T-helper 1 cell treated with Interleukin-12 subunit alpha and Interleukin-12 subunit beta and Interleukin-4 antibody, amounts not matched to agents 30 μg/mL and 1 μg/mL, for 36 hours (primary cell): ENCODE data around the gene ADARB2.

Source experiments
- H3K27ac Mint-ChIP-seq: one replicate; pipeline ENCODE4 v1.8.0; 2021; ENCODE audit warnings: mild to moderate bottlenecking, mixed read lengths
- H3K27me3 Mint-ChIP-seq: one replicate; pipeline ENCODE4 v1.8.0; 2021; ENCODE audit warnings: low read depth, mixed read lengths
- H3K36me3 Mint-ChIP-seq: one replicate; pipeline ENCODE4 v1.8.0; 2021; ENCODE audit warnings: low read depth, mixed read lengths
- H3K4me1 Mint-ChIP-seq: one replicate; pipeline ENCODE4 v1.8.0; 2021; ENCODE audit warnings: low read depth, mixed read lengths
- H3K4me3 Mint-ChIP-seq: one replicate; pipeline ENCODE4 v1.8.0; 2021; ENCODE audit warnings: mild to moderate bottlenecking, moderate library complexity, mixed read lengths
- H3K9me3 Mint-ChIP-seq: one replicate; pipeline ENCODE4 v1.8.0; 2021; ENCODE audit warnings: mixed read lengths

The ADARB2 gene

DNA sequence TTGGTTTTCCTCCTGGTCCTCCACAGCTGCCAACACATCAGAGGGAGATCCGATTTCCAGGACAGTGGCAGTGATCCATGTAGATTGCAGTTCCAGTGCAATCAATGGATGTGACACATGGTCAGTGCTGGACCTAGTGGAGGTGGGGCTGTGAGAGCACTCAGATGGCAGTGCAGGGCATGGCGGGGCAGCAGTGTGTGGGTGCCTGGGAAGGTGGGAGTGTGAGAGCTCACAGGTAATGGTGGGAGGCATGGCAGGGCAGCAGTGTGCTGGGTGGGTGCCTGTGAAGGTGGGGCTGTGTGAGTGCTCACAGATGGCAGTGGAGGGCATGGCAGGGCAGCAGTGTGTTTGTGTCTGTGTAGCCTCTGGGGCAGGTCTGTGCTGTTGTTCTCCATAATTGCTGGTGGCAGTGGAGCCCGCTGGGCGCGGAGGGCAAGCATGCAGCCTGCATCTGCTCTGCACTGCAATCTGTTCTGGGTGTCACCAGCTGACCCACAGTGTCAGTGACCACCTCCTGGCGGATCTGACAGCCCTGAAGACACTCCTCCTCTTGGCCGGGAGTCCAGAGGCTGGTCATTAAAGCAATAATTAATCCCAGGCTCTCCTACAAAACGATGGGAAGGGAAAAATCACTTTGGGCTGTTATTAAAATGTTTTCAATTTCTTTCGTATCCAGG is 8.6 kb upstream of the ADARB2 start:
- Mint-ChIP-seq H3K9me3 (peaks cover 17% of the 10 kb centered on the region), H3K27me3 (peaks cover 9% of the 10 kb centered on the region), H3K4me3 (no peak overlapping the region), H3K27ac (no peak overlapping the region), H3K4me1 (no peaks in the 10 kb centered on the region), H3K36me3 (no peaks in the 10 kb centered on the region)

DNA sequence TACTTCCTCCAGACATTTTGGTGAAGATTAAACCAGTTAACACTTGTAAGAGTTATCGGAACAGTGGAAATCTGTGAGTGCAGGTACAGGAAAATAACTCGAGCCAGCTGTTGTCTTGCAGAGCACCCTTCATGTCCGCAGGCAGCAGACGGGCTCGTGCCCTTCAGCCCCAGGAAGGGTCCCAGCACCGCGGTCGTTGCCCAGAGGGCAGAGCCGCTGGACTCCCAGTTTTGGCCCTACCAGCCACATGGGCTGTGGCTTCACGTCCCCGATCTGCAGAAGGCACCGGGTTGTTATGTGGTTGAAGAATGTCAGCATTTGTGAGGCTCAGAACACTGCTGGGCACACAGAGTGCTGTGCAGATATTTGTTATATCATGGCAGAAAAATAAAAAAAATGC is 7.2 kb upstream of the ADARB2 start:
- no peak overlapping the region for H3K4me3 Mint-ChIP-seq
- H3K9me3 Mint-ChIP-seq = peaks cover 10% of the 10 kb centered on the region
- H3K36me3 Mint-ChIP-seq = no peaks in the 10 kb centered on the region
- no peaks in the 10 kb centered on the region for H3K4me1 Mint-ChIP-seq
- peaks cover 20% of the 10 kb centered on the region for H3K27me3 Mint-ChIP-seq
- no peak overlapping the region for H3K27ac Mint-ChIP-seq

DNA sequence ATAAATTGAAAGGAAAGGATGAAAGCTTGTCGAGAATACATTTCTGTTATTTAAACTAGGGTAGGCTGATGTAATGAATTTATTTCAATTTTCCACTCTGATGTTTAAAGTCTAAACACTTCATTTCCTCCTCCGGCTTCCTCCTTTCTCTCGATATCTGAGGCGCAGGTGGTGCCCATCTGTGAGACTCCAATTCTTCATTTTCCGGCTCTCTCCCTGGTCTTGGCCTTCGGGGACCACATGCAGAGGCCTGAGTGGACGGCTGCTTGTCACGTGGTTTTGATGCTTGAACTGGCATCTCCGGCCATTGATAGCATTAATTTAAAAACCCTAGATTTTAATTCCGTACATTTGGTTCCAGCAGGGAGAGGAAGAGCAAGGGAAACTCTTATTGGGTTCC is 5.8 kb upstream of the ADARB2 start:
- Mint-ChIP-seq H3K4me3 (no peak overlapping the region), H3K9me3 (no peaks in the 10 kb centered on the region), H3K27me3 (peaks cover 34% of the 10 kb centered on the region), H3K27ac (no peak overlapping the region), H3K36me3 (no peaks in the 10 kb centered on the region), H3K4me1 (no peaks in the 10 kb centered on the region)

DNA sequence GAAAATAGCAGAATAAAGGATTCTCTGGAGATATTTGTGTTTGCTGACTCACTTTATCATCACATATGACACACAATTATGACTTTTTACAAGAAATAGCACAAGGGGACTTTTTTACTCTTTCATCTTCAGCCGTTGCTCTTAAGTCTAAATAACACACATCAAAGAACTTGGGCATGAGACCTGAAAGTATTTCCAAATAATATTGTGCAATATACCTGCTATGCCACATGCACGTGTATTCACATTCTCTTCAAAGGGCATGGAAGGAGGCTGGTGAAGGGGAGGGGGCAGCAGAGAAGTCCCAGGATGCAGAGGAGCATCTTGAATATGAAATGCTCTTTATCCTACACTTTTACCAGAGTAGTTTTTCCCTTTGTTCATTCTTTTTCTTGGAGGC is 4.1 kb upstream of the ADARB2 start:
- Mint-ChIP-seq H3K4me3 (no peak overlapping the region), H3K36me3 (no peaks in the 10 kb centered on the region), H3K4me1 (peaks cover 5% of the 10 kb centered on the region), H3K27ac (no peak overlapping the region), H3K27me3 (peaks cover 49% of the 10 kb centered on the region), H3K9me3 (no peaks in the 10 kb centered on the region)

DNA sequence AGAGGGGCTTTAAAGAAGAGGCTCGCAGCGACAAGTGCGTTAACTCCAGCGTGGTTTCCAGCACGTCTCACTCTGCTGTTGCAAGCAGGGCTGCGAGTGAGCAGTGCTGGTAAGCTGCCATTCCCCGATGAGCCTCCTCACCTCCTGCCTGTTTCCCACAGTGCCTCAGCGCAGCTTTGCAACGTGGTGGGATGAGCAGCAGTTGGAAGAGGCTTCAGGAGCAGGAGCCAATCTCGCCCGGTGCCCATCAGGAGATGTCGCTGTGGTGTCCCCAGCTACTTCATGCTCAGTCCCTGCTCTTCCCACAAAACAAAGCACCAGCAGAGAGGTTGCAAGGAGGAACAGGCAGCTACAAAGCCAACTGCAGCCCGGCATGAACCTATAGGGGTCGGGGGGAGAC is 2.4 kb upstream of the ADARB2 start:
- H3K27me3 Mint-ChIP-seq = peaks cover 60% of the 10 kb centered on the region
- no peaks in the 10 kb centered on the region for H3K36me3 Mint-ChIP-seq
- no peaks in the 10 kb centered on the region for H3K9me3 Mint-ChIP-seq
- H3K4me1 Mint-ChIP-seq = peaks cover 12% of the 10 kb centered on the region
- H3K4me3 Mint-ChIP-seq = no peak overlapping the region
- H3K27ac Mint-ChIP-seq = no peak overlapping the region

DNA sequence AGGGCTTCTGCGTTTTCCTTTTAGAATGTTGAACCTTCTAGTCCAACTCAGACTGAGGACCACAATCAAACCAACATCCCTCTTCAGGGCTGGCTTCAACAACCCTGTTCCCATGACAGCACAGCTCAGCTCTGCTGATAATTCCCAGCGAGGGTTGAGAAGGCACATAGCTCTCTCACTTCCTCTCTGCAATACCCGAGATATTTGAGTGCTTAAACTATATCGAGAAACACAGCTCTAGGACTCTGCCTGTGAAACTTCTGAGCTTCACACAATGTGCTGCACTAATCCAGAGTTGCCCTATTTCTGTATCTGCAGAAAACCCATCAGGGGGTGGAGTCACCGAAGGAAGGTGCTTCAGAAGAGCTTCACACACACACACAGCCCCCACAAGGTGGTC is 1.6 kb upstream of the ADARB2 start:
- Mint-ChIP-seq H3K4me1 (peaks cover 12% of the 10 kb centered on the region), H3K27ac (no peak overlapping the region), H3K36me3 (no peaks in the 10 kb centered on the region), H3K4me3 (no peak overlapping the region), H3K27me3 (peaks cover 68% of the 10 kb centered on the region), H3K9me3 (no peaks in the 10 kb centered on the region)

DNA sequence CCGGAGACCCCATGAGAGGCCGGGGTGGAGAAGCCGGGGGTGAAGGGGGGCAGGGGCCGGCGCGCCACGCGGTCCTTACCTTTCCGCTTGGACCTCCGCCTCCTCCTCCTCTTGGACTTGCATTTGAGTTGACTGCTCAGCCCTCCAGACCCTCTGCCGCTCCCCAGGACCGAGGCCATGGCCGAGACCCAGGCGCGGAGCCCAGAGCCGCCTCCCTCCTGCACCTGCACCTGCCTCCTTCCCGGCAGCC is 428 bp downstream of the ADARB2 start:
- Mint-ChIP-seq H3K27ac (no peak overlapping the region), H3K4me1 (peaks cover 12% of the 10 kb centered on the region), H3K9me3 (no peaks in the 10 kb centered on the region), H3K4me3 (peak overlapping the region; percentile 63), H3K36me3 (no peaks in the 10 kb centered on the region), H3K27me3 (peaks cover 85% of the 10 kb centered on the region)

DNA sequence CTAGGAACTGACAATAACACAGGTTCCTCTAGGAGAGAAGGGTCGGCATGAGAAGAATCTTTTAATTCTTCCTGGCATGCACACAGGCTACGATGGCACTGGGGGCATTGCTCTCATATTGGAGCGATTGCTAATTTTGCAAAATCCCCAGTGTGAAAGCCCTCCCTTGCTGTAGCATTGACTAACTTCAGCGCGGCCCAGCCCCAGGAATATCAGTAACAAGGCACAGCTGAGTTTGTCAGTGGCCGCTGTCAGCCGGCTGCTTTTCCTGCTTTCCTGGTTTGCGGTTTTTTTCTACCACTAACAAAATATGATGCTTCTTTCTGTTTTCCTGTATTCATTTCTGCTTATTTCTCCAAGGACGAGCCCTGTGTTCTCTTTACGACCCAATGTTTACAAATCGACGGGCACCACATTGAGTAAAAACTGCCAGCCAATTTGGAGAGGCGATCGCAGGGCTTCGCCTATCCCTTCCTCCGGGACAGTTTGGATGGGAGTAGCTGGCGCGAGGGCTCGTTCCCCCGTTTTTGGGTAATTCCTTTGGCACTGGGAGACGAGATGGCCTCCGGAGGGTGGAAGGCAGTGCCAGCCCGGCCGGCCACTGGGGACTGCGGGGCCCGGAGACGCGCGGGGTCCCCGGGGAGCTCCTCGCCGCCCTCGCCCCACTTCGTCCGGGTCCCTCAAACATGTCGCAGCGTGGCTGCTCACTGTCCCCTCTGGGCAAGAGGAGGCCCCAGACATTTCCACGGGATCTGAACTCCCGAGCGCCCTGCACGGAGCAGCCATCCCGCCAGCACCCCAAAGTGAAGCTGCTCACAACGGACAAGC is 967 bp downstream of the ADARB2 start:
- Mint-ChIP-seq H3K9me3 (no peaks in the 10 kb centered on the region), H3K27me3 (peaks cover 88% of the 10 kb centered on the region), H3K4me3 (peak overlapping the region; percentile 63), H3K4me1 (peaks cover 12% of the 10 kb centered on the region), H3K27ac (no peak overlapping the region), H3K36me3 (no peaks in the 10 kb centered on the region)

DNA sequence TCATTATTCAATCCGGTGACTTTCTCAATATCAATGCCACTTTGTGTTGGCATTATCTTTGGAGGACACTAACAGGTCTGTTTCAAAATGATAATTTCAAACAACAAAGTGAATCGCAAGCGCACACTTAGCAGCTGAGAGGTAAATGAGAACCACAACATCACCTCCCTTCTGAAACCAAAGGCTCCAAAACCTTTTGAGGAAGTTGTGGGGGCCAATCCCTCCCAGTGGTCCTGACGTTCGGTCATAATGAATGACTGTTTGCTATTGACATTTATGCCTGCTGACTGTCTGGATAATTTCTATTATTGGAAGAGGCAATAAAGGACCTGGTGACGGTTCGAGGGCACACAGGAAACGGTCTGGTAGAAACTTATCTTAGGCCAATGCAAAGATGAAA is 1.8 kb downstream of the ADARB2 start:
- no peak overlapping the region for H3K27ac Mint-ChIP-seq
- H3K9me3 Mint-ChIP-seq = no peaks in the 10 kb centered on the region
- peaks cover 12% of the 10 kb centered on the region for H3K4me1 Mint-ChIP-seq
- H3K4me3 Mint-ChIP-seq = no peak overlapping the region
- H3K27me3 Mint-ChIP-seq = peaks cover 90% of the 10 kb centered on the region
- no peaks in the 10 kb centered on the region for H3K36me3 Mint-ChIP-seq

DNA sequence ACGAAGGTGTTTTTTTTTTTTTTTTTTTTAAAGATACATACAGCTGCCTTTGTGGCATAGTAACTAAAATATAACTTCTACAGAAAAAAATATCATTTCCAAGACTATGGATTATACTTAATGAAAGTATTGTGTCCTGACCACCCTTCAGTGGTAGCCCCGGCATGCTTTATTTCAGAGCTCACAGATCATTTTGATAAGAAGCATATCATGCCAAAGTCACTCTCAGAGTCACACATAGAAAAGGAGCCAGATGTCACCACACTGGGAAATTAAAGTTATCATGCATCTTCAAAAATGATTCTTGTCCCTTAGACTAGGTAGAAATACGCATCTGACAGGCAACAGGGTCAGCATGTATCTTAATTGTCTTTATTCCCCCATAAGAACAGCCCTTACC is 3.0 kb downstream of the ADARB2 start:
- H3K27me3 Mint-ChIP-seq = peaks cover 91% of the 10 kb centered on the region
- H3K9me3 Mint-ChIP-seq = no peaks in the 10 kb centered on the region
- no peak overlapping the region for H3K4me3 Mint-ChIP-seq
- peaks cover 12% of the 10 kb centered on the region for H3K4me1 Mint-ChIP-seq
- H3K27ac Mint-ChIP-seq = no peak overlapping the region
- H3K36me3 Mint-ChIP-seq = no peaks in the 10 kb centered on the region

DNA sequence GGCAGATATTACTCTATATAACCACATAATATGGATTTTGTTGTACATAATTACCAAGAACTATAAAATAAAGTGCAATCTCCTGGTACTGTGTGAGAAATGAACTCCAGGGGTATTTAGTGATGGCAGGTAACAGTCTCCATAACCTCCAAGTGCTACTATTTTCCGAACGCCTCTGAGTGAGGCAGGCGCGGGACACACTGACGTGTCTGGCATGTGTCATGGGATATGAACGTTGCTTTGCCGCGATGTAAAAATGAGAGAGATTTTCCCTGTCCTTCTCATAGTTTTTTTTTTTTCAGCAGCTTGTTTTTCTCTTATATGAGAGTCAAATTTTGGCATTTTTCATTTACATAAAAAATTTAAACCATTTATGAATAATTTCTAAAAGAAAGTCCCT is 3.6 kb downstream of the ADARB2 start:
- H3K9me3 Mint-ChIP-seq = no peaks in the 10 kb centered on the region
- peaks cover 85% of the 10 kb centered on the region for H3K27me3 Mint-ChIP-seq
- no peaks in the 10 kb centered on the region for H3K36me3 Mint-ChIP-seq
- H3K4me3 Mint-ChIP-seq = no peak overlapping the region
- H3K27ac Mint-ChIP-seq = no peak overlapping the region
- H3K4me1 Mint-ChIP-seq = peaks cover 12% of the 10 kb centered on the region

DNA sequence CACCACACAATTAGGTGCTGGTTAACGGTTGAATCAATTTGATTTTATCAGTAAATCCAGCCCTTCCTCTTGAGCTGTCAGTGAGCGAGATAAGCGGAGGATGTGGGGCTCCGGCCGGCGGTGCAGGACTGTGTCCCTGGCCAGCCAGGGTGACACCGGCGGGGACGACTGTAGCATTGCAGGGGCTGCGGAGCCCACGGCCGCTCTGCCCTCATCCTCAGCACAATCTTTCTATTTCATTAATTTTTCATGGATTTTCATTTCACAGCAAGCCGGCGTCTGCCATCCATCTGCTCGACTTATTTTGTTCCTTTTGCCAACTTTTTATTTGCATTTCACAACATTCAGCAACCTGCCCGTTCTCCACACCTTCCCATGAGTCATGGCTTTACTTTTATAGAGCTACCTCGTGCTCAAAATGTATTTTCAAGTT is 4.7 kb downstream of the ADARB2 start:
- H3K4me1 Mint-ChIP-seq = peaks cover 9% of the 10 kb centered on the region
- peaks cover 84% of the 10 kb centered on the region for H3K27me3 Mint-ChIP-seq

DNA sequence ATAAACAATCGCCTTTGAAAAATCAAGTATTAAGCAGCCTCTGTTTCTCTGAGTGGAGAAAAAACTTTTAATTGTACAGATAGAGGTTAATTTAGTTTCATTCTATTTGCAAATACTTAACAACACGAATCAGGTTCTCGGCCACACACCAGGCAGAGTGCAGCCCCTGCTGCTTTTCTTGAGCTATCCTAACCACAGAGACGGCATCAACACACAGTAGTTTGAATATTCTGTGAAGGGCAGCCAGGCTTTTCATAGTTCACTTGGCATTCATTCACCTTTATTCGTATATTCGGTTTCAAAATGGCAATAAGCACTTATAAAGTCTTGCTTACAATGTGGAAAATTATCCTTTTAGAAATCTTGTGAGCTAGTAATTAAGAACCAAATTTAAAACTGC is 5.7 kb downstream of the ADARB2 start:
- Mint-ChIP-seq H3K9me3 (no peaks in the 10 kb centered on the region), H3K27ac (no peak overlapping the region), H3K36me3 (no peaks in the 10 kb centered on the region), H3K27me3 (peaks cover 77% of the 10 kb centered on the region), H3K4me3 (no peak overlapping the region), H3K4me1 (peaks cover 7% of the 10 kb centered on the region)

More for the DNA sequence above, 4.7 kb downstream of the ADARB2 start:
- Mint-ChIP-seq H3K4me3 (no peak overlapping the region), H3K27ac (no peak overlapping the region), H3K9me3 (no peaks in the 10 kb centered on the region), H3K36me3 (no peaks in the 10 kb centered on the region)

DNA sequence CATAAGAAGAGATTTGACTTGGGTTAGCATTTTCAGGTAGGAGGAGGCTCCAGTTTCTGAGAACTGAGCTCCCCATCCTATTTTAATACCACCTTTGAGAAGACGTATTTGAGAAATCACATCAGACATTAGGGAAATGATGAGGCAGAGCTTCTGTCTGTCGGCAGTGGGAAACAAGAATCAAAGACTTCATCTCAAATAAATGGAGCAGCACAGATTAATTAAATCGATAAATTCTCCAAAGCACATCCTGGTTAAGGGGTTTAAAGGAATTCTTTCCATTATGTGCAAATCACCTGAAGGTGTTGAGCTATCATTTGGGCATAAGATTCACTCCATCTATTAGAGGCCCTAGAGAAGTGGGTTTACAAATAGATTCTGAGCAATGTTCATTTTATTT is 7.6 kb downstream of the ADARB2 start:
- H3K27ac Mint-ChIP-seq = no peak overlapping the region
- H3K4me1 Mint-ChIP-seq = no peaks in the 10 kb centered on the region
- no peaks in the 10 kb centered on the region for H3K36me3 Mint-ChIP-seq
- no peak overlapping the region for H3K4me3 Mint-ChIP-seq
- no peaks in the 10 kb centered on the region for H3K9me3 Mint-ChIP-seq
- peaks cover 59% of the 10 kb centered on the region for H3K27me3 Mint-ChIP-seq

DNA sequence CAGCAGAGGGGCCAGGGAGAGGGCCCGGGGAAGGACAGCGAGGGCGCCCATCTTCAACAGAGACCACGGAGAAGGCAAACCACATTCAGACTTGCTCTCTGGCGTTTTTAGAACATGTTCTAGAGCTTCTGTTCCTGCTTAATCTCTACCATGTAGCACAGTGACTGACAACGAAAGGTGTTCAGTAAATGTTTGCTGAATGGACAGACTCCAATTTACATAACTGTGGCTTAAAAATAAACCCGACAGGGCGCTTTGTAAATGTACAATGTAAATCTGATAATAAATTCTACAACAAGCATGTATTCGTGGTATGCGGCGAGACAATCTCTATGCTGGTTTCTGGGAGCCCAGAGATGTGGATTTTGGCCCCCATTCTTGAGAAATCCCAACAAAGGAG is 10.5 kb downstream of the ADARB2 start:
- no peak overlapping the region for H3K27ac Mint-ChIP-seq
- no peaks in the 10 kb centered on the region for H3K9me3 Mint-ChIP-seq
- H3K27me3 Mint-ChIP-seq = peaks cover 34% of the 10 kb centered on the region
- H3K4me3 Mint-ChIP-seq = no peak overlapping the region
- H3K36me3 Mint-ChIP-seq = no peaks in the 10 kb centered on the region
- H3K4me1 Mint-ChIP-seq = no peaks in the 10 kb centered on the region
